HepG2 (cell line): Measurements from ENCODE around the gene TPSB2.

Experiments used
- PCBP1 ChIP-seq: fragments of 200-400 bp; formaldehyde crosslinking; IDR thresholded peaks from 2 replicates; pipeline ENCODE4 v1.6.1; 2017; ENCODE audit warnings: mild to moderate bottlenecking, low read depth, low read length, borderline replicate concordance
- SMARCE1 ChIP-seq: fragments of 450-650 bp; IDR thresholded peaks from 2 replicates; pipeline ENCODE4 v1.6.1; 2017; ENCODE audit warnings: borderline replicate concordance

DNA sequence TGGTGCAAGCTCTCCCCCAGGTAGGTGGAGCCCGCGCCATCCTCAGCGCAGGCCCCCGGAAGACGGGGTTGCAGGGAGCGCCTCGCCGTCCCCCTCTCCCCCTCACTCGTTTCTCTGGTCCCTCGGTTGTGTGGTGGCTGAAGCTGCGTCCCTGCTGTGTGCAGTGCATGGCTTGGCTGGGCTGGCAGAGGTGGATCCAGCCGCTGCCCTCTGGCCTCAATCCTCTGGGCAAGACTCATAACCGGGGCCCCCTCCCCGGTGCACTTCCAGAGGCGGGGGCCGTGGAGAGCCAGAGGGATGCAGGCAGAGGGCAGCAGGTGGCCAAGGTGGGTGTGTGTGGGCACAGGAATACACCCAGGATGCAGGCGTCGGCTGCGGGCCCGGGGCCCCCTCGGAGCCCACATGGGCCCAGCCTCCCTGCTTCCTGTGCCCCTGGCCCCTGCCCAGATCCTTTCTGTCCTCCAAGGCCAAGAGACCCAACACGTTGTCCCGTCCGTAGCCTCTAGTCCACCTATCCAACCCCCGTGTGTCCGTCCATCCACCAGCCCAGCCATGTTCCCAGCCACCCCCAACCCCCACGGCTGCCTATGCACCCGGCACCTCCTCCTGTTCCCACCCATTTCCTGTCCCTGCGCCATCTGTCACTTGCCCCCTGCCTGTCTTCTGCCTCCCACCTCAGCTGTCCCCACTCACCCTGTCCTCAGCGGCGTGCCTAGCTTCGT lies 14.2 kb downstream of the TPSB2 start:
- TF ChIP-seq PCBP1 (no peak), SMARCE1 (no peak)
